HG02981 (cell line): ENCODE measurements around the gene ZDHHC3.

Experiments
- ATAC-seq: cut with Tn5 transposase; IDR thresholded peaks from one replicate; pipeline ENCODE4 v1.9.1; 2021; ENCODE audit warnings: mild to moderate bottlenecking, moderate library complexity; ENCODE audit not compliant: unreplicated experiment

ZDHHC3 gene

DNA sequence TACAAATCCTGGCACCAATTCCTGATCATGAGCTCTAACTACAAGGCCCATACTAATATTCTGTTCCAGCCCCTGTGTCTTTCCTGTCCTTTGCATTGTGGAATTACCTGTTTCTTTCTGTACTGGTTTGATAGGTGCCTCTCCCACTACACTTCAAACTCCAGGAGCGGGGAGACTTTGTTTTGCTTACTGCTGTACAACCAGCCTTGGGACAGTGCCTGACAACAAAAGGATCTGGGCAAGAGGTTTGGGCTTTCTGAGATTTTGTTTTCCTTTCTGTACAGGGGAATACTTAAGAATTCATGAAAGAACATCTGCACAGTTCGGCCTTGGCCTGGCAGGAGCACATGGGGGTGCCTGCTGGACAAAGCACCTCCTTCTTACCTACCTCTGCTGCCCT is 45.1 kb downstream of the ZDHHC3 start:
- ATAC-seq, result no peak

DNA sequence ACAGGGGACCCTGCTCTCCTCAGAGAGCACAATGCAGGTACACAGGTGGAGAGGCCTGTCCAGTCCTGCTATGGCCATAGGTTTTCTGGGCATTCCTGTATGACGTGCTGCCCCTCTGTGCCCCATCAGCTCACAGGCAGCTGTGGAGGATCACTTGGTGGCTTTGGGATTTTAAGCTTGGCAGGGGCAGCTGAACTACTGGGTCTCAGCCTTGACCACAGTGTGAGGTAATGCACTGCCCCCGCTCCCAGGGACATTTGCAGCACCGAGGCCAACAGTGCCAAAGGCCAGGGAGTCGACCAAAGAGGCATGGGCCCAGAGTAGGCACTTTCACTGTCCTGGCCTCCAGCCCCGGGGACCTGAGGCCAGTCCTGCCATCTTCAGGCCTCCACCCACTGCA is 46.2 kb downstream of the ZDHHC3 start:
- ATAC-seq, result no peak

DNA sequence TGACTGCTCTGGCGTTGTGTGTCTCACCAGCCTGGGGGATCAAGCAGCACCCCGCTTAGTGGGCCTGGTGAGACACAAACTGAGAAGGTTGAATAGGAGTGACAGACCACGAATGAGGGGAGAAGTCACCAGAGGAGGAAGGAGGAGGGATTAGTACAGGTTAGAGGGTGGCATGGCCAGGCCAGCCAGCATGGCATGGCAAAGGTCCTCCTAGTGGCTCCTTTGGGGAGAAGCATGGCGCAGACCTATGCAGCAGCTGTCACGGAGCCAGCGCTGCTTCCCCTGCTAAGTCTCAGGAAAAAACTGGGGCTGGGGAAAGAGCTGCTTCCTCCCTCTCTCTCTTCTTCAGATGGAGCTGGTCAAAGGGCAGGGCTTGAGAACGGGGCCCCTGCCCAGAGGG is 48.6 kb downstream of the ZDHHC3 start:
- no peak for ATAC-seq

DNA sequence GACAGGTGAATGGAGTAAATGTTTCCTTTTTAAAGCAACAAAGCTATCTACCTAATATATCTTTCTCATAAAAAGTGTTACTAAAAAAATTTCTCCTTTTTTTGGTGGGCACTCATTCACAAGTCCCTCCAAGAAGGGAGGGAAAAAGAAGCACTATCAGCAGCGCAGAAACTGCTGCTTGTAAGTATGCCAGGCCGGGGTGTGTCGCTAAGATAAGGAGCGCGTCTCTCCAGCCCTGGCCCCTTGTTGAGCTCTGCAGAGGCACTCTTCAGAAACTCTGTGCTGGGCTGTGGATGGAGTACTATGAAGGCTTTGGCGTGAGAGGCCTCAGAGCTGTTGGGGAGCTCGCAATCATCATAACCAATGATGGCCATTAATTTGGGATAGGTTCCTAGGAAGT is 49.1 kb downstream of the ZDHHC3 start:
- ATAC-seq, result no peak

DNA sequence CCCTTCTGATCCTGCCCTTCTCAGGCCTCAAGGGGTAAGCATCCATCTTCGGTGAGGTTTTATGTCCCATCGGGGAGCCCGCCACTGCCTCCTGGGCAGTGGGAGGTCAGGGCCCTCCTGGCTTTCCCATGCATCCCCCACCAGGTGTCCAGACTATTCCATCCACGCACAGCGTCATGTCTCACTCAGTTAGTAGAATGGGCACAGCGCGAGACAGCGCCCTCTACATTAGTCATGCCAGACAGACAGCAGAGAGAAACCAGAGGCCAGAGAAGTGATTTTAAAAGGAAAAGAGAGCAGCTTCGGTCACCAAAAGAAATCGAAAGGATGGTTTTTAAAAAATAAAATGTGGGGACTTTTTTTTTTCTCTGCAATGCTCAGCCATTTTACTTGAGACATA is 49.8 kb downstream of the ZDHHC3 start:
- no peak for ATAC-seq

DNA sequence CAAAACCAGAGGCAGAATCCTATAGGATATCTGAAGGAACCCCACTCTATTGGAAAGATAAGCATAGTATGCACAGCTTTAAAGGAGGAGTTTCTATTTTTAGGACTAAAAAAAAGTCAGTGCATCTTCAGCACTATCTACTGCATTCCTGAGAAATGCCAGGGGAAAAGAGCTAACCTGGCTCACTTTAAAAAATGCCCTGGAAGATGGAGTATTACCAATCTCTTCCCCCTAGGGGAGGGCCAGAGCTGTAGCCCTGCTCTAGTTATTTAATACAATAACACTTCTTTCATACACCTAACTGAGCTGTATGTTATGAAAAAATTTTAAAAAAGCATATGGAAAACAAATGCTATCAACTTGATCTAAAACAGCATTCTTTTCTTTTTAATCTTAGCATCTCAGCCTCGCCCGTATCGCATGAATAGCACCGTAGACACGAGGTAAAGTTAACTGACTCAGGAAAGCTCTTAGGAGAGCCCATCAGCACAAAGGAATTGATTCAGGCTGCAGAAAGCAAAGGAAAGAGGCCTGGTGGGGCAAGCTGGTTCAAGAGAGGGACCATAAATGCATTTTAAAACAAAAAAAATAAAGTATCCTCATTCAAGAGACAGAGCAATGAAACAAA is 51.4 kb downstream of the ZDHHC3 start:
- ATAC-seq, result no peak

DNA sequence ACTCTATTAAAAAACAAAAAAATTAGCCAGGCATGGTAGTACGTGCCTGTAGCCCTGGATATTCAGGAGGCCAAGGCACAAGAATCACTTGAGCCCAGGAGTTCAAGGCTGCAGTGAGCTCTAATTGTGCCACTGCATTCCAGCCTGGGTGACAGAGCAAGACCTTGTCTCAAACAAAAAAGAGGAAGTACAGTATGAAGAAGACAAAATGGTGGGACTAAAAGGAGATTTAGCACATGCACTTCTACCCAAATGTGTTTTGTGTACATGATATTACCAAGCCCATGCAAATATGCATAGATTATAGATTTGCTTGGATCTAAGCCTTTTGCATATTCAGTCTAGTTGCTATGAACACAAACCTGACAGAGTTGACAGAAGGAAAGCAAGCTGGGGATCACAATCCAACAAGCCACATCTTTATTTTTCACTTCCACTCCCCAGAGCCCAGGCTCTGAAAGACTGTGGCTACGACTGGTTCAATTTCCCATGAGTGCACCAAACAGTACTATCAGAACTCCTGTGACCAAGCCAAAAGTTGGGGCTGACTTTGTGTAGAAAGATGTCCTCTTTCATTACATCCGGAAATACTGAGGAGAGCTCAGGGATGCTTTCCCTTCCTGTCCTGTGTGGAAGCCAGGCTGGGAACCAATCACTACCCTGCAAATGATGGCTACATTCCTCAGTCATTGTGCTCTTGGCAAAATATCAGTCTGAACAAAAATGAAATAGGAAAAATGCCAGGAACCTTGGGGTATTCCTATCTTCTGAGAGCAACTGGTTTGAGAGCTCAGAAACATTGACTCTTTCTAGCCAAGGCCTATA is 52.1 kb downstream of the ZDHHC3 start:
- ATAC-seq, result no peak

DNA sequence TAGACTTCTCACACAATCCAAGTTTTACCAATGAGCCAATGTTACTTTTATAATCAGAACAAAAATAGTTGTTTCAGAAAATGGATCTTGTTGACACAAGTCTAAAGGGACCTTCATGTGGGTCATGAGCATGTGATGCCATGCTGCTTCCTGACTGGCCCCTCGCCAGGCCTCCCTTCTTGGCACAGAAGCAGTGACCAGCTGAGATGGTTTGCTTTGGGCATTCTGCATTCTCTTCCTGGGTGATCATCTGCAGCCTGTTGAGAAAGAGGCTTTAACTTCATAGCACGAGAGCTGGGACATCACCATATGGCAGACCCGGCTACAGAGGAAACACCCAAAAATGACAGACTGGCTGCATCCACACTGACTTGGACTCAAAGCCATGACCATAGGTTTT is 55.9 kb downstream of the ZDHHC3 start:
- no peak for ATAC-seq

DNA sequence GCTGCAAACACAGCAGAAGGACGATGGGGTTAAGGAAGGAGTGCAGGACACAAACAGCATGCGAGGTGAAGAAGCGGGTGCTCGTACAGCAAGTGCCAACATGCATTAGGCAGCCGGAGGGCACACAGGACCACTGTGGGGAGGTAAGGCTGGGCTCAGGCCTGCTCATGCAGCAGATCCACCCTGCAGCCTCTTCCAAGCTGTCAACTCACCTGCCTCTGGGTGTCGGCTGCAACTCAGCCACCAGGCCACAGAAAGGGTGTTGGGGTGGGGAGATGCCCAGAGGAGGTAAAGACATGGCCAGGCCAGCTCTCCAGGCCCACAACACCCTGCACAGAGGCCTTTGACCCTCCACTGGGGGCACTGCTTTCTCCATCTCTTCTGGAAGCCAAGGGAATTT is 57.4 kb downstream of the ZDHHC3 start:
- ATAC-seq, result no peak

DNA sequence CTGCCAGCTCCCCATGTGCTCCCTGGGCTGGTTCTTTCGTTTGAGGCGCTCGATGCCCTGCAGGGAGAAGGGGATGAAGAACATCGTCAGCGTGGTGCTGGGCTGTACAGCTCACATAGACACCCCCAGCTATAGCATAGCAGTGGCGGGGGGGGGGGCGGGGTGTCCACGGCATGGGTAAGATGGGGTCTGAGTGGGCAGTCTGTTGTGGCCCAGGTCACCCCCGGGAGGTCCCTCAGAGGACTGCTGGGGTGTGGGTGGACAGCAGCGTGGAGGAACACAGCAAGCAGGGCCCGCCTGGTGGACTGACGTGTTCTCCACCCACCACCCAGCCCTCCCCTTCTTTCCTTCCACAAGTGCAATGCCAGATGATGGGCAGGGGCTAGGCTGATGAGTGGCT is 57.9 kb downstream of the ZDHHC3 start:
- ATAC-seq, result no peak

DNA sequence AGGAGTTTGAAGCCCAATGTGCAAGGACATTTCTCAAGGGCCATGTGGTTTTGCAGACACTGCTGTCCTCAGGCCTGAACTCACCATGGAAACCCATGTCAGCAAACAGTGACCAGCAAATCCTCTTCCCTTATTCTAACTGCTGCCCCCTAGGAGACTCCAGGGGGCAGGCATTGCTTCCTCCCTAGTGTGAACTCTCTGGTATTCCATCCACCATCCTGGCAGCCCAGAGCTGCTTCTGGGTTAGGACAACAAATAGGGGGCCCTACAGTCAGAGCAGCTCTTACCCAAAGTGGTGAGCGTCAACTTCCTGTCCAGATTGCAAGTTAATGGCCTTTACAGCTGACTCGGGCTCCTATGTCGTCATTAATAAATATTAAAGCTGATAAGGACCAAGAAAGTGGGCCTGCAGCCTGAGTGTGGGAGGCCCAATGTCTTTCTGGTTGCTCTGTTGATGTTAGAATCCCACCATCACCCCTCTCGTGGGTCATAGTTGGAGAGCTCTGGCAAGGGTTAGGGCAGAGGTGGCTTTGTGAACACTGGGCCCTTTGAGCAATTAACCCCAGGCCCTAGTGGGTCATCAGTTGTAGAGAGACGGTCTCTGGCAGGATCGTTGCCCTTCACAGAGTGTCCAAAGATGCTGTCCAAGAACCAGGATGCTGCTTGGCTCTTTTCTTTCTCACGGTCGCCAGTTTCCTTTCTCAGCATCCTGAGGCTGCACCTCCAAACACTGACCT is 60.1 kb downstream of the ZDHHC3 start:
- ATAC-seq, result no peak

DNA sequence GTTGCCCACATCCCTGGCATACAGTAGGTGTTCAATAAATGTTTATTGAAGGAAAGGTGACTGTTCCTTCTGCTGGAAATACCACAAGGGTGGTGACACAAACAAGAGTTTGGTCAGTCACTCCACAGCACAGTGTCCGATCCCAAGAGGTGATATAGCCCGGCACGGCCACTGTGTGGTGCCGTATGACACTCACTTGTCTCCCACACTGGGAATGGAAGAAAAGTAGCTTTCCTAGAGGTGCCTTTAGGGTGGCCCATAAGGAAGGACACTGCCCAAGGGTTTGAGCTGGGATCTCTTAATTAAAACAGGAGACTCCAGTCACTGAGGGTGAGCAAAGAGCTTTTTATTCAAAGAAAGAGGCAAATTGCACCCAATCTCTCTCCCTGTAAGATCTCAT is 61.0 kb downstream of the ZDHHC3 start:
- ATAC-seq, result no peak

DNA sequence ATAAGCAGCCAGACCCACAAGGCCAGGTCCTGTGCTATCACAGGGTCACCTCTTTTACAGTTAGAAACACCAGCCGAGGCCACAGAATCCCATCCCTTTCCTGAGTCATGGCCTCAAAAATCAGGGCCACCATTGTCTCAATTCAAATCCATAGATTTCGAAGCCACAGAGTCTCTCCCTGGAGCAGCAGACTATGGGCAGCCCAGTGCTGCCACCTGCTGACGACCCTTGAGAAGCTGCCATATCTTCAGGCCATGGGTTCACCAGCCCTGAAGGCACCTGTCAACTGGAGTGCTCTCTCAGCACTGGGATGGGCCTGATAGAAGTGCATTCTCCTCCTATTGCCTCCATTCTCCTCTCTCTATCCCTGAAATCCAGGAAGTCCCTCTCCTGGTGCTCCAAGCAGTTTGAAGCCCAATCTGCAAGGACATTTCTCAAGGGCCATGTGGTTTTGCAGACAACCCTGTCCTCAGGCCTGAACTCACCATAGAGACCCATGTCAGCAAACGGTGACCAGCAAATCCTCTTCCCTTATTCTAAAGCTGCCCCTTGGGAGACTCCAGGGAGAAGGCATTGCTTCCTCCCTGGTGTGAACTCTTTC is 62.0 kb downstream of the ZDHHC3 start:
- no peak for ATAC-seq

DNA sequence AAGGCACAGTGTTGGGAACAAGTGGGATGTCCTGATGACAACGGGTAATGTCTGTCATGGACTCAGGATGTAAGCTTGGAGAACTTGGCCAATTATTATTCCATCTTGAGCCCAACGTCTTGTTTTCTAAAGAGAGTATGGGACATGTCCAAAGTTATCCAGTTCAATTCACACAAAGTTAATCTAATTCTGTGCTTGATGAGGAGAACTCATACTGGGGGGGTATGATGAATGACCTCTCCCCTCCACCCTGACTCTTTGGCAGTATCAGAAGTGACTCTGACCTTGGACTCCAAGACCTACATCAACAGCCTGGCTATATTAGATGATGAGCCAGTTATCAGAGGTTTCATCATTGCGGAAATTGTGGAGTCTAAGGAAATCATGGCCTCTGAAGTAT is 65.3 kb downstream of the ZDHHC3 start:
- no peak for ATAC-seq

DNA sequence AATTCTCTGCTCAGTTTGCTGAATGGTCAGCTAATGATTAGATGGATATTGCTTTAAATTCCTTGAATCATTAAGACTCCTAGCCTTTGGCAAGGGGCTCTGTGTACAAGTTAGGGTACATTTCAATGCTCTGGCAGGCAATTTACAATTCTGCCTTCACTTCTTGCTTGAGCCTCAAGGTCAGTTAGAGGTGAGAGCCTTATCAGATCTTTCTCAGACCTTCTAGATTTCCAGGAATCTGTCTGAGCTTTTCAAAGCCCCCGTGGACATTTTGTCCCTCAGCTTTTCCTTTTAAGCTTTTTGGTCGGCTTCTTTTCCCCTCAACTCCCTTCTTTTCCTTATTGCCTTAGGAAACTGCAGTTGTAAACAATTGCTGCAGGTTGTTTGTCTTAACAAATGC is 66.9 kb downstream of the ZDHHC3 start:
- no peak for ATAC-seq

DNA sequence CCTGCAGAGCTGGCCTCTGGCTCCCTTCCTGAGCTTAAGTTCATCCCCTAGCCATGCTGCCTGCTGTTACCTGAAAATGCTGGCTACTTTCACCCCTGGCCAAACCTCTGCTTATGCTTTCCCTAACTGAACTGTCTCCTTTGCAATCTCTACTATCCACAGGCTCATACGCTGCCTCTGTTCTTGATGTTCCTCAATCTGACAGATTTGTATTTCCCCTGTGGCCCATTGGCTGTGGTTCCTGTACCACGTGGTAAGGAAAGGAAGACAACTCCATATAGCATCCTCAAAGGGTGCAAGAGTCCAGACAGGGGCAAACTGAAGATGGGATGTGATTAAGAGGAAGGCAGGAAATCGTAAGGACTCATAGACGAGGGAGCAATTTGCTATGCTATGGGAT is 68.4 kb downstream of the ZDHHC3 start:
- no peak for ATAC-seq

DNA sequence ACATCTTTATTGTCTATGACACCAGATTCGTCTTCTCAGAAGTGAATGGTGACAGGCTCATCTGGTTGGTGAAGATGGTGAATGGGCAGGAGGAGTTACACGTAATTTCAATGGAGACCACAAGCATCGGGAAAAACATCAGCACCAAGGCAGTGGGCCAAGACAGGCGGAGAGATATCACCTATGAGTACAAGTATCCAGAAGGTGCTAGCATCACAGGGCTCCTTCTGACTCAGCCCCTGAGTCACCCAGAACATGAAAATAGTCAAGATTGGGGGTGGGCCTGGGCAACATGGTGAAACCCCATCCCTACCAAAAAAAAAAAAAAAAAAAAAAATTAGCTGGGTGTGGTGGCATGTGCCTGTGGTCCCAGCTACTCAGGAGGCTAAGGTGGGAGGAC is 69.0 kb downstream of the ZDHHC3 start:
- ATAC-seq, result no peak

DNA sequence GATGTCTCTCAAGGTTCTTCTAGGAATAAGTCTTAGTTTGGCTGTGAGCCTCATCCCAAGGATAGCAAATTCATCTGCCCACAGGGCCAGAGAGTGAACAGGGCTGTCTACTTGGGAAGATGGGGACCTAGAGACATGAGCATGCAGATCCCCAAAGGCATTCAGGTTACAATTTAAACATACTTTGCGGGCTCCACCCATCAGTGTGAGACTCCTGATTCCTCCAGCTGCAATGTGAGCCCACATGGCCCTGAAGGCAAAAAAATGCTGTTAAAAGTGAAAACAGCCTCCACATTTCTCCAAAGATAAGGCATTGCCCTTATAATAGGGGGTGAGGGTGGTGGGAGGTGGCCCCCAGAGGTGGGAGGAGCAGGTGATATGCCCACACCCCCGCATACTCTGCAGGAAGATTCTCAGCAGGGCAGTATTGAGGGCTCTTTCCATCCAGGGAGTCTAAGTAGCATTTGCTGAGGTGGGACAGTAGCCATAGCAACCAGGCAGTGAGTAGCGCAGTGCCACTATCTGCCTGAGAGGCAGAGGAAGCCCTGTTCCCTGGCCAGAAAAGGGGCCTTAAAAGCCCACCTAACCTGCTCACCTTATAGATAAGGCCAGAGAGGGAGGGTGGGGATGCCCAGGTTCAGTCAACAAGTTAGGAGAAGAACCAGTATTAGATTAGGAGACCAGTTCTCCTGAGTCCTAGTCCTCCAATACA is 70.4 kb downstream of the ZDHHC3 start:
- no peak for ATAC-seq

DNA sequence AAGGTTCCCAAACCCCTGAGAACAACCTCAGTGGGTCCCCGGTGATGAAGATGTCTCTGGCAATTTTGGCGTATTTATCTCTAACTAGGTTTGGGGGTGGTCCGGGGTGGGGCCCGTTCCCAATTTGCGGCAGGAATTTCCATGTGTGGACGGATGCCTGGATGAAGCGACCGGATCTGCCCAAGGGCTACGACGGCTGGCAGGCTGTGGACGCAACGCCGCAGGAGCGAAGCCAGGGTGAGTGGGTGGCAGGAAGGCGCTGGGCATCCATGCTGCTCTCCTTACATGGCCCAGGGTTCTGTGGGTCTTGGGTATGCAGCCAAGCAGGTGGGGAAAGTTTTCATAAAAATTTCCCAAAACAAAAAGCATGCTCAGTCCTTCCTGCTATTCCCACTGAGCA is 72.2 kb downstream of the ZDHHC3 start:
- ATAC-seq, result no peak

DNA sequence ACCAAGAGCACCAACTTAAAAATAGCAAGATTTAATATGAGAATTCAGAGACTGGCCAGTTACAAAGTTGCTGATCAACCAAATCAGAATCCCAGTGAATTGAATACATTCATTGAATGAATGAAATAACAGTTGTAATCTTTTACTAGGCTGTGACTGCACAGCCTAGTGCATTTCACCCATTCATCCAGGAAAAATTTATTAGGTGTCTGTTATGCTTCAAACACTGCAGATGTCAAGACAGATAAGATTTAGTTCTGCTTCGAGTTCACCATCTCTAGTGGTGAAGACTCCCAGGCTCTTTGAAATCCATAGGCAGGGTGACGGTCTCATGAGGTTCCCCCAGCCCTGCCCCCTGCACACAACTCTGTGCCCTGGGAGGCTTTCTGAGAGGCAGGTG is 72.7 kb downstream of the ZDHHC3 start:
- ATAC-seq, result no peak

DNA sequence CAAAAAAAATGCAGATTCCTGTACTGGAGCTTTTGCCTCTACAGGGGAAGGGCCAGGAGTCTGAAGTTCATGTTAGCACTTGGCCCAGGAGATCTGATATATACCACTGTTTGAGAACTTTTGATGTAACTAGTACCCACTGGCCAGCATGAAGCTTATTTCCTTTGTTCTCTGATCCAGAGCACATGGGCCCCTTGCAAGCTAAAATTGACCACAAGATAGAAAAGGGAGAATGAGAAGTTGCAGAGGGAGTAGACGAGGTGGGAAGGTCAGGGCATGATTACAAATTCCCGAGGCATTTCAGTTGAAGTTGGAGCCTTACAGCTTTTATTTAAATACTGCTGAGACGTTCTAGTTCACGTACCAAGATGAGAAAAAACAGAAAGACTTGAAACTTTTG is 73.3 kb downstream of the ZDHHC3 start:
- ATAC-seq, result no peak
